ENCODE data around the gene TEX19.
A peak's percentile ranks its signal among the peaks of the same experiment; 100 is the strongest.

TEX19 gene

DNA sequence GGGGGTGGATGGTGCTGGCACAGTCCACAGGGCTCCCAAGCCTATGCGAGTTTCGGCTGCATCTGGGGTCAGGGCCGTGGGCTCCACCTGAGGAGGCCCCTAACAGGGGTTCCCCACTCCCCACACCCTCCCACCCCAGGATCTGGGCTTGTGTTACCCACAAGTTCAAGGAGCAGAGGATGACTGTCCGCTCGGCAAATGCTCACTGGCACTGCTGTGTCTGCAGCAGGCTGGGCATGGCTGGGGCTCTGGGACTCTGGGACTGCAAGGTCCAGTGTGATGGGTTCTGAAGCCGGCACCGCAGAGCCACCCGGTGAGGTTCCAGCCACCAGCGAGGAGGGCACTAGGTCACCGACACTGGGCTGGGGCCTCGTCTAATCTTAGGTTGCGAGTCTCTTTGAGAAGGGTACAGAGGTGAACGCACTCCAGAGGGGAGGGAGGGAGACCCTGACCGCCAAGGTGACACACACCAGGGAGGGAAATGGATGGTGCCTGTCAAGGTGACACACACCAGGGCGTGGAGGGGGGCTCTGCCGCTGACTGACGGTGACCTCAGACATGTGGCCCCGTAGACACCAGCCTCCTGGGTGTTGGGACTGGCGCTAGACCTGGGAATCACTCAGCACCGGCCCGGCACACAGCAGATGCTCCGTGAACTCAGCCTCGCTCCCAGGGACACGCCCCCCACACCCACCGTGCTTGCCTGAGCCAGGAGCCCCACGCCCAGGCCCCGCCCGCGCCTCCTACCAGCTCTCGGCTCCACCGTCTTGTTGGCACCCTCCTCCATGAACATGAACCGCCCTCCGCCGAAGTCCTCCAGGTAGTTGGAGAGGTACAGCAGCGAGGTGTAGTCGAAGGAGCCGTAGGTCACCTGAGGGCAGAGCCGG, 38.6 kb downstream of the TEX19 start:
- no peak for DNase-seq (ENCODE audit: extremely low read depth, low read depth)
- TF ChIP-seq, protein P1, sequence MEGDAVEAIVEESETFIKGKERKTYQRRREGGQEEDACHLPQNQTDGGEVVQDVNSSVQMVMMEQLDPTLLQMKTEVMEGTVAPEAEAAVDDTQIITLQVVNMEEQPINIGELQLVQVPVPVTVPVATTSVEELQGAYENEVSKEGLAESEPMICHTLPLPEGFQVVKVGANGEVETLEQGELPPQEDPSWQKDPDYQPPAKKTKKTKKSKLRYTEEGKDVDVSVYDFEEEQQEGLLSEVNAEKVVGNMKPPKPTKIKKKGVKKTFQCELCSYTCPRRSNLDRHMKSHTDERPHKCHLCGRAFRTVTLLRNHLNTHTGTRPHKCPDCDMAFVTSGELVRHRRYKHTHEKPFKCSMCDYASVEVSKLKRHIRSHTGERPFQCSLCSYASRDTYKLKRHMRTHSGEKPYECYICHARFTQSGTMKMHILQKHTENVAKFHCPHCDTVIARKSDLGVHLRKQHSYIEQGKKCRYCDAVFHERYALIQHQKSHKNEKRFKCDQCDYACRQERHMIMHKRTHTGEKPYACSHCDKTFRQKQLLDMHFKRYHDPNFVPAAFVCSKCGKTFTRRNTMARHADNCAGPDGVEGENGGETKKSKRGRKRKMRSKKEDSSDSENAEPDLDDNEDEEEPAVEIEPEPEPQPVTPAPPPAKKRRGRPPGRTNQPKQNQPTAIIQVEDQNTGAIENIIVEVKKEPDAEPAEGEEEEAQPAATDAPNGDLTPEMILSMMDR (IDR thresholded peaks at IDR 0.05; ENCODE audit: low read depth, low read length) = no peak

DNA sequence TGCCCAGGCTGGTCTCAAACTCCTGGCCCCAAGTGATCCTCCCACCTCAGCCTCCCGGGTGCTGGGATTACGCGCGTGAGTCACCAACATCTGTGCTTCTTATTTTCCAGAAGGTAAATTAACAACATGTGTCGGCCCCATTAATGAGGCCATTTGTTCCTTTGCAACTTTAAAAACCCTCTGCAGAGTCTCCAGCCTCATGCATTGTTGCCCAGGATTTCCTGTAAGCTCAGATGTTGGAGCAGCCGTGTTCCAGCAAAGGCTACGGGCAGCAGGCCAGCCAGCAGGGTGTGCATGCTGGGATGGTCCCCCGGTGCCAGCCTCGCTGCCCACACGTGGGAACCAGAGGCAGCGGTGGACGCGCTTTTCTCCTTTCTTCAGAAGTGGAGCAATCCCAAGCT, 40.0 kb downstream of the TEX19 start:
- DNase-seq (ENCODE audit: extremely low read depth, low read depth) = peak; percentile 91
- TF ChIP-seq, protein P1 (IDR thresholded peaks at IDR 0.05; ENCODE audit: low read depth, low read length) = no peak

DNA sequence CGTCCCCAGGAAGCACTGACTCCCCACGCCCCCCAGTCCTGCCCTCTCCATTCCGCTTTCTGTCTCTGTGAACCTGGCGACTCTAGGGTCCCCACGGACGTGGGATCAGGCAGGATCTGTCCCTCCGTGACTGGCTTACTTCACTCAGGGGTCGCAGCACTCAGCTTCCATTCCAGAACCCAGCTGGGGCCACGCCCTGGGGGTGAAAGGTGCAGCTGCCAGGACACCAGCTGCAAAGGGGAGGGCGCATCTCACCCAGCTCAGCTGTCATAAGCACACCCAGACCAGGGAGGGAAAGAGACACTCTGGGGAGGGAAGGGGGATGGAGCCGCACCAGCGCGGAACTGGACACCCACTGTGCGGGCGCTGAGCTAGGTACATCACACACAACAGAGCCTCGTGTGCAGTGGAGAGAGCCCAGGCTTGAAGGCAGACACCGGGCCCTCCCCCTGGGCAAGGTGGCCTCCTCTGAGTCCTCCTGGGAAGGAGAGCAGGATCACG, 40.6 kb downstream of the TEX19 start:
- no peak for DNase-seq (ENCODE audit: extremely low read depth, low read depth)
- TF ChIP-seq, protein P1 (IDR thresholded peaks at IDR 0.05; ENCODE audit: low read depth, low read length) = no peak

DNA sequence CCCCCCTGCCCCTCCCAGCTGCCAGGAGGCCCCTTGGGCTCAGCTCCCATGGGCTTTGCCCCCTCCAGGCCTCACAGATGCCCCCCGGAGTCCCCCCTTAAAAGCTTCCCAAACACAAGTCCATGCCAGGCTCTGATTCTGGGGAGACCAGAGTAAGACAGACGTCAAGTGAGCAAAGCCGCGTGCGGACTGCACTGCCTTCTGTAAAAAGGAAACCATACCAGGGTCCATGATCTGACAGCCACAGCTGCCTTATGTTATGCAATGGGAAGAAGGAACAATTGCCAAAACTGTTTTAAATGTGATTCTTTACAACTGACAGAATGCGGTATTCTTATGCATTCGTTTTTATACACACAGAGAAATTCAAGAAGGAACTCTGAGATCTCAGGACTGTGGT, 41.2 kb downstream of the TEX19 start:
- no peak for DNase-seq (ENCODE audit: extremely low read depth, low read depth)
- TF ChIP-seq, protein P1 (IDR thresholded peaks at IDR 0.05; ENCODE audit: low read depth, low read length) = no peak

DNA sequence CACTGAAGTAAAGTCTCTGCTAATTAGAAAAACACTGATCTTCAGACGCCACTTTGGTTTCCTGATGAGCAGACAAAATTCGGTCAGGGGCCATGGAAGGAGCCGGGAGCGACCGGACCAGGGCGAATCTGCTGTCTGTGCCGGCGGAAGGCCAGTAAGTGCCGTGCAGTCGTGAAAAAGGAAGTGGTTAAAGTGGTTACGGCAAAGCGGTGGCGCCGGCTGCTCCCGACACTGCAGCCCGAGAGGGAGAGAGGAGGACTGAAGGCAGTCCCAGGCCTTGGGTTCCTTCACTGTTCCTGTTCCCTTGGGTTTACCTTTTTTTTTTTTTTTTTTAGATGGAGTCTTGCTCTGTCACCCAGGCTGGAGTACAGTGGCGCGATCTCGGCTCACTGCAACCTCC, 41.8 kb downstream of the TEX19 start:
- no peak for DNase-seq (ENCODE audit: extremely low read depth, low read depth)

DNA sequence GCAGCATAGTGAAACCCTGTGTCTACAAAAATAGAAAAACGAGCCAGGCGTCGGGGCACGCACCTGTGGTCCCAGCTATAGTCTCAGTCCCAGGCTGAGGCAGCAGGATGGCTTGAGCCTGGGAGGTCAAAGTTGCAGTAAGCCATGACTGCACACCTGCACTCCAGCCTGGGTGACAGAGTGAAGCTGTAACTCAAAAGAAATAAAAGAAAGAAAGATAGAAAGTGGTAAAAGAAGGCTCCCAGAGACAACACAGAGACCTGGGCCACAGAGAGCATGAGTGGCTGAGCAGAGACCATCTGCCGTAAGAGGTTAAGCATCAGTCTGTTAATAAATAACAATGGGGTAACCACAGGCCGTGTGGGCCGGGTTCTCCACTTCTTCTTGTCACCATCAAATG, 43.8 kb downstream of the TEX19 start:
- TF ChIP-seq, protein P1 (IDR thresholded peaks at IDR 0.05; ENCODE audit: low read depth, low read length) = no peak
- no peak for DNase-seq (ENCODE audit: extremely low read depth, low read depth)

More for the DNA sequence above, 41.8 kb downstream of the TEX19 start:
- TF ChIP-seq, protein P1 (IDR thresholded peaks at IDR 0.05; ENCODE audit: low read depth, low read length) = no peak

Measured in AG09319 (cell line).